ENCODE results near the gene MOB2.

The MOB2 gene

GRCh38 chr11:1486054-1486825 lies at the start of gene MOB2:
Gene MOB2, minus strand, starts transcription at chr11:1486779. Its CDS starts 223 bp downstream, at chr11:1486556.
- peaks cover 5% of the 10 kb centered on the region for H3K36me3 Mint-ChIP-seq (ENCODE audit: low read depth)
- no peak within 1 kb of the TSS for H3K4me3 Mint-ChIP-seq
- H3K4me1 Mint-ChIP-seq (ENCODE audit: low read depth) = peaks cover 36% of the 10 kb centered on the region
- no peaks in the 10 kb centered on the region for H3K9me3 Mint-ChIP-seq
- H3K27me3 Mint-ChIP-seq = no peaks in the 10 kb centered on the region
- peak within 1 kb of the TSS; percentile 76 for H3K27ac Mint-ChIP-seq
- DNase-seq = no peak

GRCh38 chr11:1534682-1535081 lies 48.1 kb upstream of the MOB2 start:
- no peak overlapping the region for H3K4me3 Mint-ChIP-seq
- no peak for DNase-seq

GRCh38 chr11:1534171-1534570 lies 47.6 kb upstream of the MOB2 start:
- peaks cover 35% of the 10 kb centered on the region for H3K36me3 Mint-ChIP-seq (ENCODE audit: low read depth)
- no peaks in the 10 kb centered on the region for H3K27me3 Mint-ChIP-seq
- no peak for DNase-seq
- peaks cover 58% of the 10 kb centered on the region for H3K4me1 Mint-ChIP-seq (ENCODE audit: low read depth)
- no peaks in the 10 kb centered on the region for H3K9me3 Mint-ChIP-seq
- H3K4me3 Mint-ChIP-seq = no peak overlapping the region
- H3K27ac Mint-ChIP-seq = no peak overlapping the region

More at GRCh38 chr11:1534682-1535081, 48.1 kb upstream of the MOB2 start:
- Mint-ChIP-seq H3K27ac (no peak overlapping the region), H3K4me1 (ENCODE audit: low read depth) (peaks cover 55% of the 10 kb centered on the region), H3K9me3 (no peaks in the 10 kb centered on the region), H3K27me3 (no peaks in the 10 kb centered on the region), H3K36me3 (ENCODE audit: low read depth) (peaks cover 35% of the 10 kb centered on the region)

- no peak for DNase-seq
- Mint-ChIP-seq H3K4me1 (ENCODE audit: low read depth) (peaks cover 63% of the 10 kb centered on the region), H3K9me3 (no peaks in the 10 kb centered on the region), H3K36me3 (ENCODE audit: low read depth) (peaks cover 35% of the 10 kb centered on the region), H3K27me3 (no peaks in the 10 kb centered on the region), H3K4me3 (no peak overlapping the region), H3K27ac (no peak overlapping the region)
Observed at GRCh38 chr11:1533342-1533725, 46.8 kb upstream of the MOB2 start.

- DNase-seq = no peak
- H3K4me3 Mint-ChIP-seq = no peak overlapping the region
- no peaks in the 10 kb centered on the region for H3K9me3 Mint-ChIP-seq
- peaks cover 68% of the 10 kb centered on the region for H3K4me1 Mint-ChIP-seq (ENCODE audit: low read depth)
- H3K36me3 Mint-ChIP-seq (ENCODE audit: low read depth) = peaks cover 35% of the 10 kb centered on the region
- H3K27me3 Mint-ChIP-seq = no peaks in the 10 kb centered on the region
- no peak overlapping the region for H3K27ac Mint-ChIP-seq
Observed at GRCh38 chr11:1532606-1533341, 46.2 kb upstream of the MOB2 start.

GRCh38 chr11:1532014-1532586 lies 45.5 kb upstream of the MOB2 start:
- H3K9me3 Mint-ChIP-seq = no peaks in the 10 kb centered on the region
- H3K27ac Mint-ChIP-seq = no peak overlapping the region
- no peak for DNase-seq
- H3K4me1 Mint-ChIP-seq (ENCODE audit: low read depth) = peaks cover 67% of the 10 kb centered on the region
- H3K36me3 Mint-ChIP-seq (ENCODE audit: low read depth) = peaks cover 35% of the 10 kb centered on the region
- H3K27me3 Mint-ChIP-seq = no peaks in the 10 kb centered on the region
- no peak overlapping the region for H3K4me3 Mint-ChIP-seq

GRCh38 chr11:1531449-1532013 lies 45.0 kb upstream of the MOB2 start:
- H3K36me3 Mint-ChIP-seq (ENCODE audit: low read depth) = peaks cover 35% of the 10 kb centered on the region
- H3K9me3 Mint-ChIP-seq = no peaks in the 10 kb centered on the region
- H3K4me1 Mint-ChIP-seq (ENCODE audit: low read depth) = peaks cover 66% of the 10 kb centered on the region
- H3K27ac Mint-ChIP-seq = peak overlapping the region; percentile 40
- no peak for DNase-seq
- H3K27me3 Mint-ChIP-seq = no peaks in the 10 kb centered on the region
- no peak overlapping the region for H3K4me3 Mint-ChIP-seq

- H3K4me3 Mint-ChIP-seq = no peak overlapping the region
- H3K27me3 Mint-ChIP-seq = no peaks in the 10 kb centered on the region
- peak overlapping the region; percentile 66 for H3K27ac Mint-ChIP-seq
- no peaks in the 10 kb centered on the region for H3K9me3 Mint-ChIP-seq
- no peak for DNase-seq
- peaks cover 65% of the 10 kb centered on the region for H3K4me1 Mint-ChIP-seq (ENCODE audit: low read depth)
- peaks cover 33% of the 10 kb centered on the region for H3K36me3 Mint-ChIP-seq (ENCODE audit: low read depth)
Observed at GRCh38 chr11:1530686-1531448, 44.3 kb upstream of the MOB2 start.

- no peaks in the 10 kb centered on the region for H3K27me3 Mint-ChIP-seq
- H3K4me3 Mint-ChIP-seq = no peak overlapping the region
- no peak overlapping the region for H3K27ac Mint-ChIP-seq
- H3K36me3 Mint-ChIP-seq (ENCODE audit: low read depth) = peaks cover 27% of the 10 kb centered on the region
- H3K9me3 Mint-ChIP-seq = no peaks in the 10 kb centered on the region
- peaks cover 61% of the 10 kb centered on the region for H3K4me1 Mint-ChIP-seq (ENCODE audit: low read depth)
- no peak for DNase-seq
Observed at GRCh38 chr11:1529774-1530173, 43.2 kb upstream of the MOB2 start.

- Mint-ChIP-seq H3K9me3 (no peaks in the 10 kb centered on the region), H3K4me1 (ENCODE audit: low read depth) (peaks cover 56% of the 10 kb centered on the region), H3K27ac (no peak overlapping the region), H3K36me3 (ENCODE audit: low read depth) (peaks cover 22% of the 10 kb centered on the region), H3K27me3 (no peaks in the 10 kb centered on the region), H3K4me3 (no peak overlapping the region)
- no peak for DNase-seq
Observed at GRCh38 chr11:1529286-1529685, 42.7 kb upstream of the MOB2 start.

GRCh38 chr11:1528710-1529109 lies 42.1 kb upstream of the MOB2 start:
- no peaks in the 10 kb centered on the region for H3K9me3 Mint-ChIP-seq
- peaks cover 21% of the 10 kb centered on the region for H3K36me3 Mint-ChIP-seq (ENCODE audit: low read depth)
- DNase-seq = no peak
- H3K4me3 Mint-ChIP-seq = no peak overlapping the region
- H3K4me1 Mint-ChIP-seq (ENCODE audit: low read depth) = peaks cover 60% of the 10 kb centered on the region
- H3K27ac Mint-ChIP-seq = no peak overlapping the region
- H3K27me3 Mint-ChIP-seq = no peaks in the 10 kb centered on the region

GRCh38 chr11:1526785-1527184 lies 40.2 kb upstream of the MOB2 start:
- Mint-ChIP-seq H3K4me1 (ENCODE audit: low read depth) (peaks cover 65% of the 10 kb centered on the region), H3K4me3 (no peak overlapping the region), H3K27ac (no peak overlapping the region), H3K36me3 (ENCODE audit: low read depth) (peaks cover 8% of the 10 kb centered on the region), H3K9me3 (no peaks in the 10 kb centered on the region), H3K27me3 (no peaks in the 10 kb centered on the region)
- no peak for DNase-seq

GRCh38 chr11:1523779-1524178 lies 37.2 kb upstream of the MOB2 start:
- H3K27ac Mint-ChIP-seq = peak overlapping the region; percentile 76
- H3K4me1 Mint-ChIP-seq (ENCODE audit: low read depth) = peaks cover 70% of the 10 kb centered on the region
- H3K9me3 Mint-ChIP-seq = no peaks in the 10 kb centered on the region
- no peak for DNase-seq
- H3K27me3 Mint-ChIP-seq = no peaks in the 10 kb centered on the region
- no peaks in the 10 kb centered on the region for H3K36me3 Mint-ChIP-seq (ENCODE audit: low read depth)
- H3K4me3 Mint-ChIP-seq = no peak overlapping the region

- H3K4me3 Mint-ChIP-seq = no peak overlapping the region
- no peaks in the 10 kb centered on the region for H3K27me3 Mint-ChIP-seq
- DNase-seq = no peak
- no peaks in the 10 kb centered on the region for H3K36me3 Mint-ChIP-seq (ENCODE audit: low read depth)
- H3K9me3 Mint-ChIP-seq = no peaks in the 10 kb centered on the region
- no peak overlapping the region for H3K27ac Mint-ChIP-seq
- H3K4me1 Mint-ChIP-seq (ENCODE audit: low read depth) = peaks cover 69% of the 10 kb centered on the region
Observed at GRCh38 chr11:1523077-1523476, 36.5 kb upstream of the MOB2 start.

All from activated T-cell treated with anti-CD3 and anti-CD28 coated beads, Interleukin-2, amount 50 U/mL, for 24 hours (primary cell).